ENCODE data around the gene SPATA12. TPM values are rescaled to one million over a fixed set of nuclear protein-coding genes. Genes with fewer than 3 reads are reported as not detected.
A peak's percentile ranks its signal among the peaks of the same experiment; 100 is the strongest.

The SPATA12 gene
- total RNA-seq, 6 experiments from 2014 or later, result 0.09 TPM; not detected in 5

DNA sequence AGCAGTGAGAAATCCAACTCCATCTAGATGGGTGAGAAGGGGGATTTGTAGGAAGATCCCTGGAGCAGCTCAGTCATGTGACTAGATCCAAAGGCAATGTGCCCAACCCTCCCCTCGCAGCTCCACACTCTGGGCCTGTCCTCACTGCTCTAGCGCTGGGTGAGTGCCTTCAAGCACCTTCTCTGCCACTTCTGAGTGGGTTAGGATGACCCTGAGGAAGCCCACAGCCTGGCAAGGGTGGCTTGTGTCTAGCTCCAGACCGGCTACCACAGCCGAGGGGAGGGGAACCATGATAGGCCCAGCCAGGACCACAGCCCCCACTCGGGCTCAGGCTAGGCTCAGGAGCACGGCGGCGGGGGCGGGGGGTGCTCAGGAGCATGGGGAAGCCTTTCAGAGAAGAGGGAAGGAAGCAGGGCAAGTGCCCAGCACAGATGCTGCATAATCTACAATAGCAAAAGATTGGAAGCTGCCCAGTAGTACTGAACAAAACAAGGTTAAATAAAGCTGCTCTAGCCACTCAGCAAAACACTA, 1.7 kb downstream of the SPATA12 start:
- DNase-seq (no peak), ATAC-seq (peak in 2 of 4 donors; percentile 39 to 46)
- H3K9me3 ChIP-seq, result no peaks in the 10 kb centered on the region
- TF ChIP-seq, protein P1, sequence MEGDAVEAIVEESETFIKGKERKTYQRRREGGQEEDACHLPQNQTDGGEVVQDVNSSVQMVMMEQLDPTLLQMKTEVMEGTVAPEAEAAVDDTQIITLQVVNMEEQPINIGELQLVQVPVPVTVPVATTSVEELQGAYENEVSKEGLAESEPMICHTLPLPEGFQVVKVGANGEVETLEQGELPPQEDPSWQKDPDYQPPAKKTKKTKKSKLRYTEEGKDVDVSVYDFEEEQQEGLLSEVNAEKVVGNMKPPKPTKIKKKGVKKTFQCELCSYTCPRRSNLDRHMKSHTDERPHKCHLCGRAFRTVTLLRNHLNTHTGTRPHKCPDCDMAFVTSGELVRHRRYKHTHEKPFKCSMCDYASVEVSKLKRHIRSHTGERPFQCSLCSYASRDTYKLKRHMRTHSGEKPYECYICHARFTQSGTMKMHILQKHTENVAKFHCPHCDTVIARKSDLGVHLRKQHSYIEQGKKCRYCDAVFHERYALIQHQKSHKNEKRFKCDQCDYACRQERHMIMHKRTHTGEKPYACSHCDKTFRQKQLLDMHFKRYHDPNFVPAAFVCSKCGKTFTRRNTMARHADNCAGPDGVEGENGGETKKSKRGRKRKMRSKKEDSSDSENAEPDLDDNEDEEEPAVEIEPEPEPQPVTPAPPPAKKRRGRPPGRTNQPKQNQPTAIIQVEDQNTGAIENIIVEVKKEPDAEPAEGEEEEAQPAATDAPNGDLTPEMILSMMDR (IDR thresholded peaks at IDR 0.05), result no peak
- TF ChIP-seq POLR2A (IDR thresholded peaks at IDR 0.05), result no peak
- H3K27me3 ChIP-seq, result no peaks in the 10 kb centered on the region
- 73% methylated on average over 6 of the region's 9 CpGs for WGBS (ENCODE audit: insufficient coverage, low coverage, low lambda C conversion rate, missing lambda C conversion rate)
- H3K4me3 ChIP-seq, result no peak overlapping the region
- no peaks in the 10 kb centered on the region for H3K36me3 ChIP-seq
- intact Hi-C loops (cut with DNase I), result no loop called here
- no peak overlapping the region for H3K27ac ChIP-seq
- H3K4me1 ChIP-seq, result no peaks in the 10 kb centered on the region

DNA sequence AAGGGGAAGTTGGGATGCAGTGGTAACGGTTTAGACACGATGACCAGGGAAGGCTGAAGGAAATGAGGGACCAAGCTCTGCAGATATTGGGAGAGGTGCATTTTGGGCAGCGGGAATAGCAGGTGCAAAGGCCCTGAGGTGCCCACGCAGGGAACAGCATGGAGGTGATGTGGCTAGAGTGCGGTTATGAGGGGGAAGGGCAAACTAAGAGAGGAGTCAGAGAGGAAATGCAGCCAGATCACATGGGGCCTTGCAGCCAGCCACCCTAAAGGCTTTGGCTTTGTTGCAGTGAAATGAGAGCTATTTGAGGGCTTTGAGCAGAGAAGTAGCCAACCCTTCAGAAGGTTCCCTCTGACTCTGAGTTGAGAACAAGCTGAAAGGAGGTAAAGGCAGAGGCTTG, 2.6 kb downstream of the SPATA12 start:
- no peak overlapping the region for H3K27ac ChIP-seq
- TF ChIP-seq, protein P1 (IDR thresholded peaks at IDR 0.05), result no peak
- no peak for TF ChIP-seq POLR2A (IDR thresholded peaks at IDR 0.05)
- H3K4me3 ChIP-seq, result no peak overlapping the region
- peak in 1 of 4 donors; percentile 42 for ATAC-seq
- H3K36me3 ChIP-seq, result no peaks in the 10 kb centered on the region
- H3K9me3 ChIP-seq, result no peaks in the 10 kb centered on the region
- no peaks in the 10 kb centered on the region for H3K27me3 ChIP-seq
- intact Hi-C loops (cut with DNase I), result no loop called here
- no peak for DNase-seq
- no peaks in the 10 kb centered on the region for H3K4me1 ChIP-seq
- WGBS (ENCODE audit: insufficient coverage, low coverage, low lambda C conversion rate, missing lambda C conversion rate), result 54% methylated on average over 4 of the region's 5 CpGs

DNA sequence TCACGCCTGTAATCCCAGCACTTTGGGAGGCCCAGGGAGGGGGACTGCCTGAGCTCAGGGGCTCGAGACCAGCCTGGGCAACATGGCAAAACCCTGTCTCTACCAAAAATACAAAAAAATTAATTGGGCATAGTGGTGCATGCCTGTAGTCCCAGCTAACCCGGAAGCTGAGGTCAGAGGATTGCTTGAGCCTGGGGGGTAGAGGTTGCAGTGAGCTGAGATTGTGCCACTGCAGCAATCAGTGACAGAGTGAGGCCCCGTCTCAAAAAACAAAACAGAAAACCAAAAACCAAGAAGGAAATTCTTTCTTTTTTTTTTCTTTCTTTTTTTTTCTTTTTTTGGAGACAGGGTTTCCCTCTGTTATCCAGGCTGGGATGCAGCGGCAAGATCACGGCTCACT, 3.5 kb downstream of the SPATA12 start:
- H3K36me3 ChIP-seq, result no peaks in the 10 kb centered on the region
- no peaks in the 10 kb centered on the region for H3K9me3 ChIP-seq
- TF ChIP-seq POLR2A (IDR thresholded peaks at IDR 0.05), result no peak
- TF ChIP-seq, protein P1 (IDR thresholded peaks at IDR 0.05), result no peak
- intact Hi-C loops (cut with DNase I), result no loop called here
- ATAC-seq (no peak), DNase-seq (no peak)
- no peak overlapping the region for H3K4me3 ChIP-seq
- WGBS (ENCODE audit: insufficient coverage, low coverage, low lambda C conversion rate, missing lambda C conversion rate), result 65% methylated on average over 6 of the region's 6 CpGs
- H3K4me1 ChIP-seq, result no peaks in the 10 kb centered on the region
- H3K27ac ChIP-seq, result no peak overlapping the region
- no peaks in the 10 kb centered on the region for H3K27me3 ChIP-seq

DNA sequence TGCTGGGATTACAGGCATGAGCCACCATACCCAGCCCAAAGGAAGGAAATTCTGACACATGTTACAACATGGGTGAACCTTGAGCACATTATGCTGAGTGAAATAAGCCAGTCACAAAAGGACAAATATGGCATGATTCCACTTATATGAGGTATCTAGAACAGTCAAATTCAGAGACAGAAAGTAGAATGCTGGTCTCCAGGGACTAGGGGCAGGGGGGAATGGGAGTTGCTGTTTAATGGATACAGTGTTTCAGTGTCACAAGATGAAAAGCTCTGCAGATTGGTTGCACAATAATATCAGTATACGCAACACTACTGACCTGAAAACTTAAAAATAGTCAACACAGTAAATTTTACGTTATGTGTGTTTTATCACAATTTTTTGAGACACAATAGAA, 4.1 kb downstream of the SPATA12 start:
- Histone ChIP-seq H3K4me3 (no peak overlapping the region), H3K9me3 (no peaks in the 10 kb centered on the region), H3K36me3 (no peaks in the 10 kb centered on the region), H3K27ac (no peak overlapping the region), H3K27me3 (no peaks in the 10 kb centered on the region), H3K4me1 (no peaks in the 10 kb centered on the region)
- WGBS (ENCODE audit: insufficient coverage, low coverage, low lambda C conversion rate, missing lambda C conversion rate), result 73% methylated on average over 2 of the region's 2 CpGs
- no peak for DNase-seq
- intact Hi-C loops (cut with DNase I), result no loop called here
- no peak for ATAC-seq
- no peak for TF ChIP-seq POLR2A (IDR thresholded peaks at IDR 0.05)
- TF ChIP-seq, protein P1 (IDR thresholded peaks at IDR 0.05), result no peak

DNA sequence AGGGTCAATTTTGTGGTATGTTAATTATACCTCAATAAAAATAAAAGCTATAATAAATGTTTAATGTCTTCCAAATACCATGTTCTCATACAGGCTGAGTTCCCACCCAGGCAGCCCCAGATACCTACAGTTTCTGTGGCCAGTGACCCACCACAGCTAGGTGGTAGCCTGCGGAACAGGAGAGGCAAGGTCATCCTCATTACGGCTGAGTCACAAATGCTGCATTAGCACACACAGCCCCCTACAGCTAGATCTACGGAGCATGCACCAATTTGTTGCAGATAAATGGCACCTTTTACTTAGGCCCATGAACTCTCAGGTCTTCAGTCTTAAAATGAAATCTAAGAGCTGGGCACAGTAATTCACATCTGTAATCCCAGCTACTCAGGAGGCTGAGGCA, 5.1 kb downstream of the SPATA12 start:
- intact Hi-C loops (cut with DNase I), result no loop called here

More for the DNA sequence above, 5.1 kb downstream of the SPATA12 start:
- H3K4me3 ChIP-seq, result no peak overlapping the region
- TF ChIP-seq, protein P1 (IDR thresholded peaks at IDR 0.05), result no peak
- no peak for TF ChIP-seq POLR2A (IDR thresholded peaks at IDR 0.05)
- H3K4me1 ChIP-seq, result no peaks in the 10 kb centered on the region
- no peaks in the 10 kb centered on the region for H3K27me3 ChIP-seq
- DNase-seq (no peak), ATAC-seq (no peak)
- no peak overlapping the region for H3K27ac ChIP-seq
- H3K36me3 ChIP-seq, result no peaks in the 10 kb centered on the region
- no peaks in the 10 kb centered on the region for H3K9me3 ChIP-seq
- 97% methylated on average over 3 of the region's 3 CpGs for WGBS (ENCODE audit: insufficient coverage, low coverage, low lambda C conversion rate, missing lambda C conversion rate)
